ENCODE results near the gene SNX32. TPM values are rescaled to one million over a fixed set of nuclear protein-coding genes. Genes with fewer than 3 reads are reported as not detected.

Gene SNX32
- total and polyA plus RNA-seq, 2 of the 13 experiments (the other 11 are each of a cell fraction or from before 2014, with no cell fraction given) = 0.09 to 0.34 TPM

DNA sequence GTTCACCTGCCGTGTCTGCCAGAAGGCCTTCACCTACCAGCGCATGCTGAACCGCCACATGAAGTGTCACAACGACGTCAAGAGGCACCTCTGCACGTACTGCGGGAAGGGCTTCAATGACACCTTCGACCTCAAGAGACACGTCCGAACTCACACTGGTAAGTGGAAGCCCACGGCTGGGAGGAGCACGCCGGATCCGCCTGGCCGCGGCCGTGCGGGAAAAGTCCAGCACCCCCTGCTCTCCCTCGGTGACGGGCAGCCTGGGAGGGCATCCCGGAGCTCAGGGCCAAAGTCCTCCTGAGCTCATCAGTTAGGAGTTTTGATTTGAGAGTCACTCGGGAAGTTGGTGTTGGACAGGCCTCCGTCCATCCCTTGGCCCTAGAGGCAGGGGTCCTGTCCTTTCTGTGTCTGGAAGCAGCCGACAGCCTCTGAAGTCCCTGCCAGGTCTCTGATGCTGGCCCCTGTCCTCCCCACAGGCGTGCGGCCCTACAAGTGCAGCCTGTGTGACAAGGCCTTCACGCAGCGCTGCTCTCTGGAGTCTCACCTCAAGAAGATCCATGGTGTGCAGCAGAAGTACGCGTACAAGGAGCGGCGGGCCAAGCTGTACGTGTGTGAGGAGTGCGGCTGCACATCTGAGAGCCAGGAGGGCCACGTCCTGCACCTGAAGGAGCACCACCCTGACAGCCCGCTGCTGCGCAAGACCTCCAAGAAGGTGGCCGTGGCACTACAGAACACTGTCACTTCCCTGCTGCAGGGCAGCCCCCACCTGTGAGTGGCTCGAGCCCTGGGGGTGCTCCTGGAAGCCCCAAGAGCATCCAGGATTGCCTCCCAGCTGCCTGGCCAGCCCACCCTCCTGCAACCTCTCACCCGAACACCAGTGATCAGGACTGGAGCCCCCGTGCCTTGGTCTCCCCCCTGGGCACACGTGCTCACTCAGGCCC, 38.9 kb upstream of the SNX32 start (continued):
- TF ChIP-seq GABPB1 (CRISPR knock-in tag; IDR thresholded peaks at IDR 0.05) (0 out of 2 replicates have a peak, but pooled peaks have one; percentile 30), ZFX (CRISPR knock-in tag; IDR thresholded peaks at IDR 0.05; ENCODE audit: low read depth) (peak; percentile 51), TBL1XR1 (IDR thresholded peaks at IDR 0.05; ENCODE audit: borderline replicate concordance, low read length, partially characterized antibody) (no peak), POGK (CRISPR knock-in tag; conservative IDR thresholded peaks at IDR 0.05) (no peak), ONECUT2 (CRISPR knock-in tag; IDR thresholded peaks at IDR 0.05) (no peak), ZNF564 (CRISPR knock-in tag; IDR thresholded peaks at IDR 0.05) (no peak), GATAD2A (CRISPR knock-in tag; IDR thresholded peaks at IDR 0.05) (0 out of 2 replicates have a peak, but pooled peaks have one; percentile 12), FOXC1 (CRISPR knock-in tag; IDR thresholded peaks at IDR 0.05; ENCODE audit: borderline replicate concordance) (0 out of 2 replicates have a peak, but pooled peaks have one; percentile 54), PHF21A (CRISPR knock-in tag; IDR thresholded peaks at IDR 0.05) (peak; percentile 69), HOXA3 (CRISPR knock-in tag; IDR thresholded peaks at IDR 0.05) (peak; percentile 52), HNF1B (CRISPR knock-in tag; IDR thresholded peaks at IDR 0.05) (peak; percentile 48; the same call in 1 of the 2 replicates), EEA1 (CRISPR knock-in tag; IDR thresholded peaks at IDR 0.05; ENCODE audit: borderline replicate concordance) (no peak), ZEB1 (IDR thresholded peaks at IDR 0.05; ENCODE audit: insufficient replicate concordance, low read depth) (no peak), ZBTB43 (CRISPR knock-in tag; conservative IDR thresholded peaks at IDR 0.05) (no peak), KDM2A (CRISPR knock-in tag; IDR thresholded peaks at IDR 0.05; ENCODE audit: borderline replicate concordance, low read depth) (peak; percentile 22; the same call in 1 of the 2 replicates), HOXA7 (CRISPR knock-in tag; IDR thresholded peaks at IDR 0.05) (no peak), ZMAT3 (CRISPR knock-in tag; conservative IDR thresholded peaks at IDR 0.05) (0 out of 2 replicates have a peak, but pooled peaks have one; percentile 26)
- TF ChIP-seq, protein P1, sequence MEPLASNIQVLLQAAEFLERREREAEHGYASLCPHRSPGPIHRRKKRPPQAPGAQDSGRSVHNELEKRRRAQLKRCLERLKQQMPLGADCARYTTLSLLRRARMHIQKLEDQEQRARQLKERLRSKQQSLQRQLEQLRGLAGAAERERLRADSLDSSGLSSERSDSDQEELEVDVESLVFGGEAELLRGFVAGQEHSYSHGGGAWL (CRISPR knock-in tag; IDR thresholded peaks at IDR 0.05) = no peak
- TF ChIP-seq, protein P2, sequence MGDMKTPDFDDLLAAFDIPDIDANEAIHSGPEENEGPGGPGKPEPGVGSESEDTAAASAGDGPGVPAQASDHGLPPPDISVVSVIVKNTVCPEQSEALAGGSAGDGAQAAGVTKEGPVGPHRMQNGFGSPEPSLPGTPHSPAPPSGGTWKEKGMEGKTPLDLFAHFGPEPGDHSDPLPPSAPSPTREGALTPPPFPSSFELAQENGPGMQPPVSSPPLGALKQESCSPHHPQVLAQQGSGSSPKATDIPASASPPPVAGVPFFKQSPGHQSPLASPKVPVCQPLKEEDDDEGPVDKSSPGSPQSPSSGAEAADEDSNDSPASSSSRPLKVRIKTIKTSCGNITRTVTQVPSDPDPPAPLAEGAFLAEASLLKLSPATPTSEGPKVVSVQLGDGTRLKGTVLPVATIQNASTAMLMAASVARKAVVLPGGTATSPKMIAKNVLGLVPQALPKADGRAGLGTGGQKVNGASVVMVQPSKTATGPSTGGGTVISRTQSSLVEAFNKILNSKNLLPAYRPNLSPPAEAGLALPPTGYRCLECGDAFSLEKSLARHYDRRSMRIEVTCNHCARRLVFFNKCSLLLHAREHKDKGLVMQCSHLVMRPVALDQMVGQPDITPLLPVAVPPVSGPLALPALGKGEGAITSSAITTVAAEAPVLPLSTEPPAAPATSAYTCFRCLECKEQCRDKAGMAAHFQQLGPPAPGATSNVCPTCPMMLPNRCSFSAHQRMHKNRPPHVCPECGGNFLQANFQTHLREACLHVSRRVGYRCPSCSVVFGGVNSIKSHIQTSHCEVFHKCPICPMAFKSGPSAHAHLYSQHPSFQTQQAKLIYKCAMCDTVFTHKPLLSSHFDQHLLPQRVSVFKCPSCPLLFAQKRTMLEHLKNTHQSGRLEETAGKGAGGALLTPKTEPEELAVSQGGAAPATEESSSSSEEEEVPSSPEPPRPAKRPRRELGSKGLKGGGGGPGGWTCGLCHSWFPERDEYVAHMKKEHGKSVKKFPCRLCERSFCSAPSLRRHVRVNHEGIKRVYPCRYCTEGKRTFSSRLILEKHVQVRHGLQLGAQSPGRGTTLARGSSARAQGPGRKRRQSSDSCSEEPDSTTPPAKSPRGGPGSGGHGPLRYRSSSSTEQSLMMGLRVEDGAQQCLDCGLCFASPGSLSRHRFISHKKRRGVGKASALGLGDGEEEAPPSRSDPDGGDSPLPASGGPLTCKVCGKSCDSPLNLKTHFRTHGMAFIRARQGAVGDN (CRISPR knock-in tag; IDR thresholded peaks at IDR 0.05) = peak; percentile 68
